IPS DF 6.9 (cell line): ENCODE data around the gene SMAGP.
"Not testable (repeated sequence)": the region's sequence is repeated elsewhere in the genome, so short reads cannot be mapped to it uniquely, and the experiment has no call there.

Source experiments
- DNase-seq: peaks from one replicate; pipeline ENCODE4 v3.0.0-alpha.2; 2013; ENCODE audit warnings: low read depth, low spot score
- H3K27ac ChIP-seq: one replicate; pipeline ENCODE4 v1.5.1; 2013; ENCODE audit warnings: low read length, control low read depth
- H3K27me3 ChIP-seq: 2 replicates; pipeline ENCODE4 v1.6.1; 2013; ENCODE audit warnings: mild to moderate bottlenecking, low read length; ENCODE audit not compliant: control insufficient read depth, insufficient read depth
- H3K36me3 ChIP-seq: 2 replicates; pipeline ENCODE4 v1.6.1; 2013; ENCODE audit warnings: low read length; ENCODE audit not compliant: control insufficient read depth, insufficient read depth
- H3K4me1 ChIP-seq: 2 replicates; pipeline ENCODE4 v1.6.1; 2013; ENCODE audit warnings: low read length; ENCODE audit not compliant: control insufficient read depth, insufficient read depth
- H3K4me3 ChIP-seq: 2 replicates; pipeline ENCODE4 v1.5.1; 2013; ENCODE audit warnings: mild to moderate bottlenecking, low read length
- H3K9me3 ChIP-seq: 2 replicates; pipeline ENCODE4 v1.6.1; 2013; ENCODE audit warnings: low read length, inconsistent platforms; ENCODE audit not compliant: control insufficient read depth, insufficient read depth
- WGBS: extraction: QIAGEN DNeasy Blood & Tissue Kit; methylation state at CpG from one replicate; pipeline ENCODE4 v1.1.7; 2013; ENCODE audit warnings: mixed read lengths, missing lambda C conversion rate; ENCODE audit not compliant: insufficient read length, insufficient coverage; 5-methylcytosine and 5-hydroxymethylcytosine counted together

SMAGP gene

DNA sequence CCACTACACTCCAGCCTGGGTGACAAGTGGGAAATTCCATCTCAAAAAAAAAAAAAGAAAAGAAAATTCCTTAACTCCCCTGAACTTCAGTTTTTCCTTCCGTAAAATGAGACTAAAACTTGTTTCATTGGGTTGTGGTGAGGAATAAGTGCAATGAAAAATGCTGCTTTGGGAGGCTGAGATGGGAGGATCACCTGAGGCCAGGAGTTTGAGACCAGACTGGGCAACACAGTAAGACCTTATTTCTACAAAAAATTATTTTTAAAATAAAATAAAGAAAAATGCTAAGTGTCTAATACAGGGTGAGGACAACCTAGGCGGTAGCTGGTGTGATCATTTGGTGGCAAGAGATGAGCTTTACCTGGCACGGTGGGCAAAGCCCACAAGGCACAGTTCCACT lies 6.9 kb downstream of the SMAGP start:
- no peaks in the 10 kb centered on the region for H3K36me3 ChIP-seq
- WGBS, result no CpG with 5 or more reads among the region's 3 CpGs
- no peak for DNase-seq
- H3K9me3 ChIP-seq, result no peaks in the 10 kb centered on the region
- H3K27me3 ChIP-seq, result no peaks in the 10 kb centered on the region
- no peak overlapping the region for H3K27ac ChIP-seq
- H3K4me3 ChIP-seq, result no peak overlapping the region
- H3K4me1 ChIP-seq, result no peaks in the 10 kb centered on the region

- Histone ChIP-seq H3K9me3 (no peaks in the 10 kb centered on the region), H3K36me3 (no peaks in the 10 kb centered on the region), H3K4me1 (no peaks in the 10 kb centered on the region), H3K27me3 (no peaks in the 10 kb centered on the region), H3K4me3 (no peak overlapping the region), H3K27ac (no peak overlapping the region)
- WGBS, result no CpG with 5 or more reads among the region's 7 CpGs
- DNase-seq, result no peak
Observed at GRCh38 chr12:51262758-51263177, 7.4 kb downstream of the SMAGP start.

DNA sequence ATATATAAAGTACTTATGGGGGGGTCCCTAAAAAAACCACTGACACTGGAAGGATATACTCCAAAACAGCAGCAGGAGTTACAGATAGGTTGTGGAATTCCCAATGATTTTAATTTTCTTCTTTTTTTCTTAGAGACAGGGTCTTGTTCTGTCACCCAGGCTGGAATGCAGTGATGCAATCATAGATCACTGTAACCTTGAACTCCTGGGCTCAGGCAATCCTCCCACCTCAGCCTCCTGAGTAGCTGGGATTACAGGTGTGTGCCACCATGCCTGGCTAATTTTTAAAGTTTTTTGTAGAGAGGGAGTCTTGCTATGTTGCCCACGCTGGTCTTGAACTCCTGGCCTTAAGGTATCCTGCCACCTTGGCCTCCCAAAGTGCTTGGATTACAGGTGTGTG lies 10.6 kb downstream of the SMAGP start:
- H3K4me3 ChIP-seq, H3K4me1 ChIP-seq, H3K27me3 ChIP-seq, H3K9me3 ChIP-seq, H3K27ac ChIP-seq, H3K36me3 ChIP-seq, DNase-seq: not testable (repeated sequence)
- no CpG with 5 or more reads among the region's 1 CpG for WGBS

GRCh38 chr12:51254536-51254935 lies 15.7 kb downstream of the SMAGP start:
- 100% methylated on average over 2 of the region's 4 CpGs for WGBS
- DNase-seq, result no peak
- Histone ChIP-seq H3K4me3 (no peak overlapping the region), H3K36me3 (no peaks in the 10 kb centered on the region), H3K4me1 (no peaks in the 10 kb centered on the region), H3K27me3 (no peaks in the 10 kb centered on the region), H3K9me3 (no peaks in the 10 kb centered on the region), H3K27ac (no peak overlapping the region)

- WGBS, result no CpG with 5 or more reads among the region's 1 CpG
Observed at GRCh38 chr12:51253276-51253675, 16.9 kb downstream of the SMAGP start.

DNA sequence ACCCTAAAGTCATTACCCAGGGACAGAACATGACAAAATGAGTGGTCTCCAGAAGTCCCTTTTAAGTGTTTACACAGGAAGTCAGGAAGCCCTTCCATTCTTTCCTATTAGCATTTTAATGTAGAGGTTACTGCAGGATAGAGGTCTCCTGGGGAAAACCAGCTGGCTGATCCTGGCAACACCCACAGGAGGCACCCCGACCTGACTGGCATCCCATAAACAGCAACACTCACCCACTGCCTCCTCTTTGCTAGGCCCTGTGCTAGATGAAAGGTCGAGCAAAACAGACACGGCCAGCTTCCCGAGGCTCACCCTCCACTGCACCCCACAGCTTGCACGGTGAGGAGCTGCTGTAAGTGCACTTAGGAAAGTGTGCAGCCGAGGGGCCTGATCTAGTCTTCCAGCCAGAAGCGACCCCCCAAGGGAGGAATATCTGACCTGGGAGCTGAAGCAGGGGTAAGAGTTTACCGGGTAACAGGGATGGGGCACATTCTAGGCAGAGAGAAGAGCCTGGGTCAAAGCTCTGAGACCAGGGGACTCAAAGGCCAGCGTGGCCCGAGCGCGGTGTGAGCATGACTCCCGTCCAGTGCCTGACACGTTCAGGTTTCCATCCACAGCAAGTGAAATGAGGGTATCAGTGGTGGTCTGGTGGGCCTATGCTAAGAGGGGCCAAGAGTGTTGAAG lies 22.6 kb downstream of the SMAGP start:
- H3K36me3 ChIP-seq, result peaks cover 4% of the 10 kb centered on the region; the same call in 1 of the 2 replicates
- no peak overlapping the region for H3K27ac ChIP-seq
- WGBS, result no CpG with 5 or more reads among the region's 14 CpGs
- H3K4me1 ChIP-seq, result peaks cover 8% of the 10 kb centered on the region
- H3K9me3 ChIP-seq, result no peaks in the 10 kb centered on the region
- H3K4me3 ChIP-seq, result no peak overlapping the region
- H3K27me3 ChIP-seq, result no peaks in the 10 kb centered on the region
- no peak for DNase-seq

More at GRCh38 chr12:51253276-51253675, 16.9 kb downstream of the SMAGP start:
- DNase-seq, result no peak
- H3K27ac ChIP-seq, result no peak overlapping the region
- no peaks in the 10 kb centered on the region for H3K36me3 ChIP-seq
- no peaks in the 10 kb centered on the region for H3K27me3 ChIP-seq
- no peak overlapping the region for H3K4me3 ChIP-seq
- no peaks in the 10 kb centered on the region for H3K4me1 ChIP-seq
- no peaks in the 10 kb centered on the region for H3K9me3 ChIP-seq

DNA sequence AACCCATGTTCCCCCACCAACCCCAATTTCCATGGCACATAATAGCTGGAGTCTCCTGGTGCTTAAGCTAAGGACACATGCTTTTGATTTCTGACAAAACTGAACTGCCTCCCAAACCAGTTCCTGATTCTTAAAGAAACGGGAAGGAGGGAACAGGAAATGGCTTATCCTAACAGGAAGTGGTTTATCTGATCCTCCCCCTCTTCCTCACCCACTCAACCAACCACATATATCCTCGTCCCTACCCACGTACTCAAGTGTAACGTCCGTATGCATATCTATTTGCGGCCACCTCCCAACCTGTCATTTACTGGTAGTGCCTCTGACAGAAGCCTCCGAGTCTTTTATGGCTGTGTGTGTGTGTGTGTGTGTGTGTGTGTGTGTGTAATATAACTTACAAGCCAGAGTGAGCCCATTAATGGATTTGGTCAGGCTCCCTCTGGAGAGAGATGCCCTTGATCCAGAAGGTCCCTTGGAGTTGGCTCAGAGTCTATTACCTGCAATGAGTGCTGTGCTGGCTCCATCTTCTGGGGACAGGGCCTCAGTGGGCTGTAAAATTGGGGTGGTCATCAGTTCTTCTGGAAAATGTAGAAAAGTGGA lies 23.9 kb downstream of the SMAGP start:
- Histone ChIP-seq H3K27me3 (no peaks in the 10 kb centered on the region), H3K4me1 (peaks cover 8% of the 10 kb centered on the region), H3K27ac (no peak overlapping the region), H3K36me3 (peaks cover 9% of the 10 kb centered on the region), H3K9me3 (no peaks in the 10 kb centered on the region), H3K4me3 (no peak overlapping the region)
- DNase-seq, result no peak
- WGBS, result 100% methylated on average over 4 of the region's 7 CpGs

DNA sequence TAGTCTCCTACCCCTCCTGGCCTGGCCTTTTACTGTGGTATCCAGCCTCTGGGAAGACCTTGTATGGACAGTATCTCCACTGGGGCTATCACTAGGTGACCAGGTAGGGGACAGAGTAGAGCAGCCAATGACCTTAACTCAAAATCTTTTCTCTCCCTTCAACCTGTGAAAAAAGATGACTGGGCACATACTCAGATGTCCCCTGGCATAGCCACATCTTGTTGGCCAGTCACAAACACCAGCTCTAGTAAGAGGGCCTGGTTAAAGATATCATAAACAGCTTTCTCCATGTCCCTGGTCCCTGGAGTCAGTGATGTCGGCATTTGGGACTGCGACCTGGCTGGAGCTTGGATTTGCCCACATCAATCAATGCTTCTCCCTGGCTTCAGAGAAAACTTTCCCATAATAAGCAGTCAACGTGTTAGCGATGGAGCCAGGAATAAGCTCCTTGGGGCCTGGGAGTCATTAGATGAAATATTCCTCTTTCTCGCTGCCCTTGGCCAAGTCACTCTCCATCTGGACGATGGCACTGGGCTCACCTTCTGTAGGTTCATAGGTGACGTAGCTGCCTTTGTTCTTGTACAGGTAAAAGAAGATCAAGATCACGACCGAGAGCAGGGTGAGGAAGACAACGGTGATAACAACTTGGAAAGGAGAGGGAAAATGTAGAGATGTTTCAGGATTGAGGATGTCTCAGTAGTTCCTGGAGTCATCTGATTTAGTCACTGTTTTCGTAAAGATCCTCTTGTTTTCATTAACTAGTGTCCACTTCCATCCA lies 24.6 kb downstream of the SMAGP start:
- no peaks in the 10 kb centered on the region for H3K27me3 ChIP-seq
- WGBS, result no CpG with 5 or more reads among the region's 11 CpGs
- no peak overlapping the region for H3K4me3 ChIP-seq
- DNase-seq, result no peak
- H3K4me1 ChIP-seq, result peaks cover 8% of the 10 kb centered on the region
- no peaks in the 10 kb centered on the region for H3K9me3 ChIP-seq
- H3K27ac ChIP-seq, result no peak overlapping the region
- peaks cover 15% of the 10 kb centered on the region for H3K36me3 ChIP-seq

- H3K27ac ChIP-seq, result no peak overlapping the region
- H3K36me3 ChIP-seq, result peaks cover 18% of the 10 kb centered on the region
- H3K9me3 ChIP-seq, result no peaks in the 10 kb centered on the region
- DNase-seq, result no peak
- H3K27me3 ChIP-seq, result no peaks in the 10 kb centered on the region
- no CpG with 5 or more reads among the region's 4 CpGs for WGBS
- H3K4me3 ChIP-seq, result no peak overlapping the region
- peaks cover 8% of the 10 kb centered on the region for H3K4me1 ChIP-seq
Observed at GRCh38 chr12:51244269-51244668, 25.9 kb downstream of the SMAGP start.

- Histone ChIP-seq H3K36me3 (peaks cover 18% of the 10 kb centered on the region), H3K27ac (no peak overlapping the region), H3K9me3 (no peaks in the 10 kb centered on the region), H3K4me1 (peaks cover 7% of the 10 kb centered on the region), H3K4me3 (no peak overlapping the region), H3K27me3 (no peaks in the 10 kb centered on the region)
- DNase-seq, result no peak
- no CpG with 5 or more reads among the region's 7 CpGs for WGBS
Observed at GRCh38 chr12:51242876-51243275, 27.3 kb downstream of the SMAGP start.
